GM12874 (cell line): ENCODE measurements around the gene KRTAP4-7.
"Not testable (repeated sequence)": the region's sequence is repeated elsewhere in the genome, so short reads cannot be mapped to it uniquely, and the experiment has no call there.

Experiments
- CTCF ChIP-seq: IDR thresholded peaks from 2 replicates; pipeline ENCODE4 v1.5.1; 2011; ENCODE audit warnings: low read depth, mild to moderate bottlenecking, control low read depth, low read length, moderate library complexity; ENCODE audit not compliant: insufficient read depth

KRTAP4-7 gene

DNA sequence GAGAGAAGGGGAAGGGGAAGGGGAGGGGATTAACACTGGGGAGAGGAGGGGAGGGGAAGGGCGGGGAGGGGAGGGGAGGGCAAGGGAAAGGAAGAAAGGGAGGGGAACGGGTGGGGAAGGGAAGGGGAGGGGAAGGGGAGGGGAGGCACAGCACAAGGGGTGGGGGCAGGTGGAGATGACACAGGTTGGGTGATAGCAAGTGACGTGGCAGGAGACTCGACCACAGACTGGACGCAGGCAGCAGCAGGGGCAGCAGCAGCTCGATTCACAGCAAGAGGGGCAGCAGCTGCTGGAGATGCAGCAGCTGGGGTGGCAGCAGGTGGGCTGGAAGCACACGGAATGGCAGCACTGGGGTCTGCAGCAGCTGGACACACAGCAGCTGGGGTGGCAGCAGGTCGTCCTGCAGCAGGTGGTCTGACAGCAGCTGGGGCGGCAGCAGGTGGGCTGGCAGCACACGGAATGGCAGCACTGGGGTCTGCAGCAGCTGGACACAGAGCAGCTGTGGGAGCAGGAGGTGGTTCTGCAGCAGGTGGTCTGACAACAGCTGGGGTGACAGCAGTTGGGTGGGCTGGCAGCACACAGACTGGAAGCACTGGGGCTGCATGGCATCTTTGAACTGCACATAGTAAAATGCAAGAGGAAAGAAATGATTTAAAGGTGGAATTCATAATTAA, 17.8 kb downstream of the KRTAP4-7 start, which contains the start of gene KRTAP4-16:
TSS of gene KRTAP4-16 (minus strand) at position 624 of the 674 bp plus-strand sequence. CDS start at position 624, 0 bp downstream.
- no peak for TF ChIP-seq CTCF

DNA sequence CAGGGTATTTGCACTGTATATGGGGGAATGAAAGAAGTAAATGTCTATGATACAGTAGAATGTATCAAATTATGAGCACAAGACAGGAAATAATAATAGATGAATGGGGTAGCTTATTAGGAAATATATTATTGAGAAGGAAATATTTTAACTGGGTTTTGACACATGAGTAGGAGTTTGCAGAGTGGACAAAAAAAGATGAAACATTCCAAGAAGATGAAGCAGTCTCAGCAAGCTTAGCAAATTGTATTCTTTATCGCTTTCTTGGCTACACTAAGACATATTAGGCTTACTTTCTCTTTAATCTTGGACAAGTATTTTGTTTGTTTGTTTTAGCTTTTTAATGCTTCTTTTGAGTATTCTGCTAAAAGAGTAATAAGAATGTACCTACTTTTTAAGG, 19.9 kb downstream of the KRTAP4-7 start:
- no peak for TF ChIP-seq CTCF

- TF ChIP-seq CTCF: not testable (repeated sequence)
These were observed 21.4 kb downstream of the KRTAP4-7 start, which contains the start of gene KRTAP4-9 for GRCh38 chr17:41105347-41105746. Gene KRTAP4-9, plus strand, starts transcription at chr17:41105389. Its CDS starts 0 bp downstream, at chr17:41105389.

DNA sequence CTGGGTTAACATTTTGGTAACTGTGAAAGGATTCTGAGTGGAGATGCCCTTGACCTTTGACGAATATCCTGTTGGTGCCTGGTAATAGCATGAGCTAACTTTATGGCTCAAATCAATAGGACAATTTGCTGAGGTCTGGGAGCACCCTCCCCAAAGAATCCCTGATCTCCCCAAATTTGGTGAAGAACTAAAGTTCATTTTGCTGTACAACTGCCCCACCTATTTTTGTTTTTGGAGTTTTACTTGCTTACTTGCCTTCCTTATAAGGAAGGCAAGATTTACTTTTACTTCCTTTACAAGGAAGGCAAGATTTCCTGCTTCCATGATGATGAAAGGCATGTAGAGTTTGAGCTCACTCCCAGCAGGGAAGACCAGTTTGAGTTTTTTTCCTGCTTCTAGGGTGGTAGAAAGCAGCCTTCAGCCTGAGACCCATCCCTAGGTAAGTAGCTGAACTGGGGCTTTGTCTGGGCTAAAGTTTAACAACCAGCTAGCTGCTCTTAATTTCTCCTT, 24.0 kb downstream of the KRTAP4-7 start:
- TF ChIP-seq CTCF: no peak

- TF ChIP-seq CTCF: no peak
These were observed 27.4 kb downstream of the KRTAP4-7 start for GRCh38 chr17:41111151-41111885.

DNA sequence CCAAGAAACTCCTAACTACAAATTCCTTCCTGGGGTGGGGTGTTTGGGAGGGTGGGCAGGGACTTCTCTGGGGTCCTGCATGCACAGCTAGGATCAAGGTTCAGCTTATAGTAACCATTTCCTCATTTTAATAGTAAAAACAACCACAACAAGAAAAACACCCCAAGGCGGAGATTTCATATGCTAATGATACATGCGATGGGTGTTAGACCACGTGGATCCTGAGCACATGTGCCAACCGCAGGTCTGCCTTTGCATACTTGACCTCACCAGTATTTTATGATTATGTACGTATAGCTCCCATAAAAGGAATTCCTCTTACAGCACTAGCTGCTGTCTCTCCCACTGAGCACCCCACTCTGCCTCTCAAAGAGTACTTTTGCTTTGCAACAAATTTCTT, 32.3 kb downstream of the KRTAP4-7 start:
- TF ChIP-seq CTCF: no peak

DNA sequence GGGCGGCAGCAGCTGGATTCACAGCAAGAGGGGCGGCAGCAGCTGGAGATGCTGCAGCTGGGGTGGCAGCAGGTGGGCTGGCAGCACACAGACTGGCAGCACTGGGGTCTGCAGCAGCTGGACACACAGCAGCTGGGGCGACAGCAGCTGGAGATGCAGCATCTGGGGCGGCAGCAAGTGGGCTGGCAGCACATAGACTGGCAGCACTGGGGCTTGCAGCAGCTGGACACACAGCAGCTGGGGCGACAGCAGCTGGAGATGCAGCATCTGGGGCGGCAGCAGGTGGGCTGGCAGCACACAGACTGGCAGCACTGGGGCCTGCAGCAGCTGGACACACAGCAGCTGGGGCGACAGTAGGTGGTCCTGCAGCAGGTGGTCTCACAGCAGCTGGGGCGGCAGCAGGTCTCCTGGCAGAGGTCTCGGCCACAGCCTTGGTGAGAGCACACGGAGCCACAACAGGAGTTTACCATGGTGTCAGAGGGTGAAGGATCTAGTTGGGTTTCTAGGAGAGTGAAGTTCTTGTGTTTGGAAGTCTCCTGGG, 34.0 kb downstream of the KRTAP4-7 start, which contains the start of gene KRTAP4-11:
TSS of gene KRTAP4-11 (minus strand) at position 528 of the 541 bp plus-strand sequence. CDS start at position 470, 58 bp downstream.
- not testable (repeated sequence) for TF ChIP-seq CTCF
